Measurements from ENCODE around the gene BHLHE23.

The BHLHE23 gene

GRCh38 chr20:63025534-63026331 lies 19.0 kb upstream of the BHLHE23 start:
- peak; percentile 77 for DNase-seq (ENCODE audit: low spot score)

GRCh38 chr20:63024573-63025392 lies 18.0 kb upstream of the BHLHE23 start:
- DNase-seq (ENCODE audit: low spot score), result no peak

GRCh38 chr20:63023936-63024571 lies 17.3 kb upstream of the BHLHE23 start:
- no peak for DNase-seq (ENCODE audit: low spot score)

GRCh38 chr20:63023071-63023935 lies 16.5 kb upstream of the BHLHE23 start:
- no peak for DNase-seq (ENCODE audit: low spot score)

- DNase-seq (ENCODE audit: low spot score), result no peak
These were observed 15.7 kb upstream of the BHLHE23 start for GRCh38 chr20:63022501-63022900.

GRCh38 chr20:63021356-63022321 lies 14.9 kb upstream of the BHLHE23 start:
- no peak for DNase-seq (ENCODE audit: low spot score)

- no peak for DNase-seq (ENCODE audit: low spot score)
These were observed 13.9 kb upstream of the BHLHE23 start for GRCh38 chr20:63020681-63021080.

- DNase-seq (ENCODE audit: low spot score), result no peak
These were observed 11.2 kb upstream of the BHLHE23 start for GRCh38 chr20:63017826-63018411.

- DNase-seq (ENCODE audit: low spot score), result no peak
These were observed 10.5 kb upstream of the BHLHE23 start for GRCh38 chr20:63017076-63017825.

- no peak for DNase-seq (ENCODE audit: low spot score)
These were observed 9.8 kb upstream of the BHLHE23 start for GRCh38 chr20:63016514-63017075.

GRCh38 chr20:63015662-63016361 lies 9.0 kb upstream of the BHLHE23 start:
- no peak for DNase-seq (ENCODE audit: low spot score)

GRCh38 chr20:63015147-63015661 lies 8.4 kb upstream of the BHLHE23 start:
- no peak for DNase-seq (ENCODE audit: low spot score)

GRCh38 chr20:63014710-63015109 lies 7.9 kb upstream of the BHLHE23 start:
- DNase-seq (ENCODE audit: low spot score), result no peak

- no peak for DNase-seq (ENCODE audit: low spot score)
These were observed 7.5 kb upstream of the BHLHE23 start for GRCh38 chr20:63014287-63014686.

- no peak for DNase-seq (ENCODE audit: low spot score)
These were observed 6.4 kb upstream of the BHLHE23 start for GRCh38 chr20:63013207-63013606.

GRCh38 chr20:63011798-63012197 lies 5.0 kb upstream of the BHLHE23 start:
- DNase-seq (ENCODE audit: low spot score), result no peak

GRCh38 chr20:63009988-63010769 lies 3.4 kb upstream of the BHLHE23 start:
- no peak for DNase-seq (ENCODE audit: low spot score)

Data from GM03348 (cell line).